MM.1S (cell line): ENCODE results near the gene MMP19.

Experiments used
- DNase-seq: peaks from one replicate; pipeline ENCODE4 v3.0.0-alpha.2; 2015
- H2AFZ ChIP-seq: fragments of 300-600 bp; sonication (generic); 2 replicates; pipeline ENCODE4 v1.6.0; 2016; ENCODE audit warnings: antibody characterized with exemption, low read length
- H3F3A ChIP-seq: fragments of 300-600 bp; sonication (generic); 2 replicates; pipeline ENCODE4 v1.6.1; 2016; ENCODE audit warnings: mild to moderate bottlenecking, antibody characterized with exemption, low read length, moderate library complexity, mixed read lengths; ENCODE audit not compliant: insufficient read depth
- H3K27ac ChIP-seq: fragments of 300-600 bp; sonication (generic); 2 replicates; pipeline ENCODE4 v1.5.1; 2016; ENCODE audit warnings: mild to moderate bottlenecking, low read length
- H3K27me3 ChIP-seq: fragments of 300-600 bp; sonication (generic); replicated peaks from 2 replicates; pipeline ENCODE4 v1.6.0; 2016; ENCODE audit warnings: low read length; ENCODE audit not compliant: insufficient read depth
- H3K36me3 ChIP-seq: fragments of 300-600 bp; sonication (generic); replicated peaks from 2 replicates; pipeline ENCODE4 v1.6.1; 2016; ENCODE audit warnings: mild to moderate bottlenecking, low read length, mixed read lengths; ENCODE audit not compliant: insufficient read depth
- H3K4me1 ChIP-seq: fragments of 300-600 bp; sonication (generic); 2 replicates; pipeline ENCODE4 v1.6.1; 2016; ENCODE audit warnings: low read length, mixed read lengths
- H3K4me2 ChIP-seq: fragments of 300-600 bp; sonication (generic); 2 replicates; pipeline ENCODE4 v1.6.0; 2016; ENCODE audit warnings: low read depth, low read length
- H3K4me3 ChIP-seq: fragments of 300-600 bp; sonication (generic); 2 replicates; pipeline ENCODE4 v1.5.1; 2016; ENCODE audit warnings: low read length, mixed read lengths
- H3K79me2 ChIP-seq: fragments of 300-600 bp; sonication (generic); 2 replicates; pipeline ENCODE4 v1.6.1; 2016; ENCODE audit warnings: mixed run types, low read length, mixed read lengths
- H3K9ac ChIP-seq: fragments of 300-600 bp; sonication (generic); 2 replicates; pipeline ENCODE4 v1.6.1; 2016; ENCODE audit warnings: low read length, mixed read lengths
- H3K9me2 ChIP-seq: fragments of 300-600 bp; sonication (generic); replicated peaks from 2 replicates; pipeline ENCODE4 v1.6.1; 2016; ENCODE audit warnings: mild to moderate bottlenecking, low read length, mixed read lengths; ENCODE audit not compliant: insufficient read depth
- H3K9me3 ChIP-seq: fragments of 300-600 bp; sonication (generic); replicated peaks from 2 replicates; pipeline ENCODE4 v1.6.1; 2016; ENCODE audit warnings: mild to moderate bottlenecking, low read length, mixed read lengths; ENCODE audit not compliant: insufficient read depth
- H4K20me1 ChIP-seq: fragments of 300-600 bp; sonication (generic); 2 replicates; pipeline ENCODE4 v1.6.1; 2016; ENCODE audit warnings: mild to moderate bottlenecking, low read length, moderate library complexity, mixed read lengths; ENCODE audit not compliant: insufficient read depth
- EZH2 ChIP-seq: fragments of 300-600 bp; sonication (generic); optimal IDR thresholded peaks from 2 replicates; pipeline ENCODE3; 2017; ENCODE audit warnings: low read depth, mild to moderate bottlenecking, antibody characterized with exemption, low read length, mixed read lengths
- EZH2phosphoT487 ChIP-seq: fragments of 300-600 bp; sonication (generic); IDR thresholded peaks from 2 replicates; pipeline ENCODE4 v1.6.1; 2018; ENCODE audit warnings: antibody characterized with exemption, low read length
- TF ChIP-seq, protein P1 (sequence below): fragments of 300-600 bp; sonication (generic); IDR thresholded peaks from 2 replicates; pipeline ENCODE4 v1.5.1; 2016; ENCODE audit warnings: antibody characterized with exemption, low read length, mixed read lengths

MMP19 gene

DNA sequence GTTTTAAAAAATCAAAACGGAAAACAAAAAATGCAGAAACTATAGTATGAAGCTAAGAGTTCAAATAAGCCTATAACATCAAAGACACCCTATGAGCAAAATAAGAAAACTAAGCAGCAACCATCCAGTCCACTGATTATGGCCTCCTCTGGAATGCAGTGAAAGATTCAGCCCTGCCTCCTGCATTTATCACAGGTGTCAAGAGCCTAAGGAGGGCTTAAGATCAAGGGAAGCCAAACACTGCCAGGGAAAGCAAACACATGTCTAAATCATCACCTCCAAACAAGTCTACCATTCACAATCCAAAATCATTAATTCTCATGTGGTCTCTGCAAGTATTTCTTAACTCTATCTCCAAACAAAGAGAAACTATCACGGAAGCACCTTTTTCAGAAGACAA lies 53.6 kb downstream of the MMP19 start:
- Histone ChIP-seq H3K4me3 (no peak overlapping the region), H4K20me1 (no peaks in the 10 kb centered on the region), H3K9me2 (no peaks in the 10 kb centered on the region), H3K9ac (no peak overlapping the region), H3K4me1 (no peaks in the 10 kb centered on the region), H3K27ac (no peak overlapping the region), H3K36me3 (peaks cover 6% of the 10 kb centered on the region; the same call in 1 of the 2 replicates), H3K4me2 (no peak overlapping the region), H3F3A (no peaks in the 10 kb centered on the region), H3K79me2 (peaks cover 19% of the 10 kb centered on the region), H3K27me3 (no peaks in the 10 kb centered on the region), H2AFZ (no peak overlapping the region), H3K9me3 (no peaks in the 10 kb centered on the region)
- TF ChIP-seq EZH2, result no peak
- TF ChIP-seq, protein P1, sequence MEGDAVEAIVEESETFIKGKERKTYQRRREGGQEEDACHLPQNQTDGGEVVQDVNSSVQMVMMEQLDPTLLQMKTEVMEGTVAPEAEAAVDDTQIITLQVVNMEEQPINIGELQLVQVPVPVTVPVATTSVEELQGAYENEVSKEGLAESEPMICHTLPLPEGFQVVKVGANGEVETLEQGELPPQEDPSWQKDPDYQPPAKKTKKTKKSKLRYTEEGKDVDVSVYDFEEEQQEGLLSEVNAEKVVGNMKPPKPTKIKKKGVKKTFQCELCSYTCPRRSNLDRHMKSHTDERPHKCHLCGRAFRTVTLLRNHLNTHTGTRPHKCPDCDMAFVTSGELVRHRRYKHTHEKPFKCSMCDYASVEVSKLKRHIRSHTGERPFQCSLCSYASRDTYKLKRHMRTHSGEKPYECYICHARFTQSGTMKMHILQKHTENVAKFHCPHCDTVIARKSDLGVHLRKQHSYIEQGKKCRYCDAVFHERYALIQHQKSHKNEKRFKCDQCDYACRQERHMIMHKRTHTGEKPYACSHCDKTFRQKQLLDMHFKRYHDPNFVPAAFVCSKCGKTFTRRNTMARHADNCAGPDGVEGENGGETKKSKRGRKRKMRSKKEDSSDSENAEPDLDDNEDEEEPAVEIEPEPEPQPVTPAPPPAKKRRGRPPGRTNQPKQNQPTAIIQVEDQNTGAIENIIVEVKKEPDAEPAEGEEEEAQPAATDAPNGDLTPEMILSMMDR, result no peak
- no peak for TF ChIP-seq EZH2phosphoT487
- no peak for DNase-seq

DNA sequence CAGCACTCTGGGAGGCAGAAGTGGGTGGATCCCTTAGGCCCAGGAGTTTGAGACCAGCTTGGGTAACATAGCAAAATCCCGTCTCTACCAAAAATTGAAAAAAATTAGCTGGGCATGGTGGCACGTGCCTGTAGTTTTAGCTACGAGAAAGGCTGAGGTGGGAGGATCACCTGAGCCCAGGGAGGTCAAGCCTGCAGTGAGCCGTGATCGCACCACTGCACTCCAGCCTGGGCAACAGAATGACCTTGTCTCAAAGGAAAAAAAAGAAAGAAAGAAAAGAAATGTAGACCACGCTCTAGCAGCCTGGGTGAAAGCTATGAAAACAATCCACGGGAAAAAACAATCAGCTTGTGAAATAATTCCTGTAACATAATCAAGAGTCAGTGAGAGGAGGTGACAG lies 54.2 kb downstream of the MMP19 start:
- H2AFZ ChIP-seq, result no peak overlapping the region
- no peaks in the 10 kb centered on the region for H3K9me2 ChIP-seq
- no peak overlapping the region for H3K4me2 ChIP-seq
- no peak overlapping the region for H3K27ac ChIP-seq
- H3K79me2 ChIP-seq, result peaks cover 19% of the 10 kb centered on the region
- H3F3A ChIP-seq, result no peaks in the 10 kb centered on the region
- H3K27me3 ChIP-seq, result no peaks in the 10 kb centered on the region
- no peaks in the 10 kb centered on the region for H4K20me1 ChIP-seq
- no peaks in the 10 kb centered on the region for H3K4me1 ChIP-seq
- no peak for DNase-seq
- H3K9ac ChIP-seq, result no peak overlapping the region
- no peaks in the 10 kb centered on the region for H3K9me3 ChIP-seq
- peaks cover 3% of the 10 kb centered on the region; the same call in 1 of the 2 replicates for H3K36me3 ChIP-seq
- TF ChIP-seq, protein P1, result no peak
- TF ChIP-seq EZH2phosphoT487, result no peak
- no peak for TF ChIP-seq EZH2
- no peak overlapping the region for H3K4me3 ChIP-seq
